ENCODE data around the gene DGCR2. TPM values are rescaled to one million over a fixed set of nuclear protein-coding genes. Genes with fewer than 3 reads are reported as not detected.
A peak's percentile ranks its signal among the peaks of the same experiment; 100 is the strongest.

The DGCR2 gene
- total RNA-seq, 1 donor, result 43.4 TPM

DNA sequence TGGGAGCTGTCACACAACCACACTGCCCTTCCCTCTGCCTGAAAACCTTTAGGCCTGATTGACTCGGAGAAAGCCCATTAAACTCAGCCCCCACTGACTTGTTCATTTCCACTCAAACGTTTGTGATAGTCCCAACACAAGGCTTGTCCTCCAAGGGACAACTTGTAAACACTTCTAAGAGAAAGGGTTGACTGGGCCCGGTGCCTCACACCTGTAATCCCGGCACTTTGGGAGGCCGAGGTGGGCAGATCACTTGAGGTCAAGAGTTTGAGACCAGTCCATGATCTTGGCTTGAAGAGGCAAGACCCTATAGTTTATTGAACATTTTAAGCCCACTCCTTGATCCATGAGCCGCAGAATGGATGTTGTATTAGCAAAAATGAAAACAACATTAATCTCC is 122.8 kb downstream of the DGCR2 start:
- Histone ChIP-seq H3K27ac (ENCODE audit: low read depth, low read length) (no peak overlapping the region), H3K27me3 (ENCODE audit: insufficient read depth, low read length) (peaks cover 36% of the 10 kb centered on the region), H4K20me1 (ENCODE audit: insufficient read depth, low read length) (no peaks in the 10 kb centered on the region), H3K79me2 (ENCODE audit: insufficient read depth, low read length) (no peaks in the 10 kb centered on the region), H3K4me1 (ENCODE audit: insufficient read depth, low read length) (no peaks in the 10 kb centered on the region), H3K4me3 (ENCODE audit: insufficient read depth, low read length) (no peak overlapping the region), H3K36me3 (ENCODE audit: insufficient read depth, low read length) (no peaks in the 10 kb centered on the region), H3K9me3 (ENCODE audit: low read depth, low read length) (no peaks in the 10 kb centered on the region), H3K4me2 (ENCODE audit: insufficient read depth, low read length) (no peak overlapping the region), H2AFZ (ENCODE audit: low read length) (no peak overlapping the region)
- peak; percentile 17 for DNase-seq (ENCODE audit: insufficient read length, low spot score, missing footprints)
- TF ChIP-seq CTCF (IDR thresholded peaks at IDR 0.05; ENCODE audit: extremely low read depth, low read depth, low read length), result no peak

DNA sequence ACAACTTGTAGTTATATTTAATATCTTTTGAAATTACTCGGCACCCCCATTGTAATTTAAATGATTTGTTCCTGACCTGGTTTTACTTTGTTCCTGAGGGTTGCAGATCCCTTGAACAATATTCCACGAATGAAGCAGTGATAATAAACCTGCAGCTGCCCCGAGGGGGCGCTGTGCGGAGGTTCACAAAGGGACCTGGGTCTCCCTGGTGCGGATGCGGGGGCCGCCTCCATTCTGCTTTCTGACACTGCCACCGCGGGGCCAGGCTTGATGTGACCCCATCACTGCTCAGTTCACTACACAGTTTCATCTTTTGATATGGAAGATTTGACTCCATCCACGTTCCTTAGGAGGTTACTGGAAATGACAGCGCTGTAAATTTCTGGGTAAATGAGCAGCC is 123.2 kb downstream of the DGCR2 start:
- peak; percentile 33 for TF ChIP-seq CTCF (IDR thresholded peaks at IDR 0.05; ENCODE audit: extremely low read depth, low read depth, low read length)
- peaks cover 34% of the 10 kb centered on the region for H3K27me3 ChIP-seq (ENCODE audit: insufficient read depth, low read length)
- no peak overlapping the region for H3K4me3 ChIP-seq (ENCODE audit: insufficient read depth, low read length)

DNA sequence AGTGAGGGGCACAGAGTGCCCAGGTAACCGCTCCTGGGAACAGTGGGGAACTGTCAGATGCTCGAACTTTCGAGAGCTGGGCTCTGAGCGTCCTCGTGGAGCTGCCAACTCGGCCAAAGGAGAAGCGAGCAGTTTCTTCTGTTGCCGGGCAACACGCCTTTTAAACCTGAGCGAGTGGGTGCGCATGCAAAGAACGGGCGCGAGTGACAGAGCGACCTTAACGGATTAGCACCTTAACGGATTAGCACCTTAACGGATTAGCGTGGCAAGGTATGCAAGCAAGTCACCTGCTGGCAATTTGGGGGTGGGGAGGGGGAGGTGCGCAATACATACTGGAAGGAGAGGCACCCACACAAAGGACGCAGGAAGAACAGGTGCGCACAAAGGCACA is 124.3 kb downstream of the DGCR2 start:
- Histone ChIP-seq H3K4me3 (ENCODE audit: insufficient read depth, low read length) (no peak overlapping the region), H4K20me1 (ENCODE audit: insufficient read depth, low read length) (no peaks in the 10 kb centered on the region), H3K4me2 (ENCODE audit: insufficient read depth, low read length) (no peak overlapping the region), H2AFZ (ENCODE audit: low read length) (no peak overlapping the region), H3K79me2 (ENCODE audit: insufficient read depth, low read length) (no peaks in the 10 kb centered on the region), H3K4me1 (ENCODE audit: insufficient read depth, low read length) (no peaks in the 10 kb centered on the region), H3K36me3 (ENCODE audit: insufficient read depth, low read length) (no peaks in the 10 kb centered on the region), H3K27ac (ENCODE audit: low read depth, low read length) (no peak overlapping the region), H3K27me3 (ENCODE audit: insufficient read depth, low read length) (peaks cover 31% of the 10 kb centered on the region), H3K9me3 (ENCODE audit: low read depth, low read length) (no peaks in the 10 kb centered on the region)
- TF ChIP-seq CTCF (IDR thresholded peaks at IDR 0.05; ENCODE audit: extremely low read depth, low read depth, low read length), result no peak
- DNase-seq (ENCODE audit: insufficient read length, low spot score, missing footprints), result no peak

More for the DNA sequence above, 123.2 kb downstream of the DGCR2 start:
- no peak overlapping the region for H2AFZ ChIP-seq (ENCODE audit: low read length)
- H4K20me1 ChIP-seq (ENCODE audit: insufficient read depth, low read length), result no peaks in the 10 kb centered on the region
- H3K4me1 ChIP-seq (ENCODE audit: insufficient read depth, low read length), result no peaks in the 10 kb centered on the region
- H3K36me3 ChIP-seq (ENCODE audit: insufficient read depth, low read length), result no peaks in the 10 kb centered on the region
- DNase-seq (ENCODE audit: insufficient read length, low spot score, missing footprints), result no peak
- no peaks in the 10 kb centered on the region for H3K79me2 ChIP-seq (ENCODE audit: insufficient read depth, low read length)
- H3K4me2 ChIP-seq (ENCODE audit: insufficient read depth, low read length), result no peak overlapping the region
- no peaks in the 10 kb centered on the region for H3K9me3 ChIP-seq (ENCODE audit: low read depth, low read length)
- H3K27ac ChIP-seq (ENCODE audit: low read depth, low read length), result no peak overlapping the region

- Histone ChIP-seq H3K27me3 (ENCODE audit: insufficient read depth, low read length) (peaks cover 30% of the 10 kb centered on the region), H2AFZ (ENCODE audit: low read length) (no peak overlapping the region), H4K20me1 (ENCODE audit: insufficient read depth, low read length) (no peaks in the 10 kb centered on the region), H3K9me3 (ENCODE audit: low read depth, low read length) (no peaks in the 10 kb centered on the region), H3K4me3 (ENCODE audit: insufficient read depth, low read length) (no peak overlapping the region), H3K79me2 (ENCODE audit: insufficient read depth, low read length) (no peaks in the 10 kb centered on the region), H3K4me1 (ENCODE audit: insufficient read depth, low read length) (no peaks in the 10 kb centered on the region), H3K36me3 (ENCODE audit: insufficient read depth, low read length) (no peaks in the 10 kb centered on the region), H3K27ac (ENCODE audit: low read depth, low read length) (no peak overlapping the region), H3K4me2 (ENCODE audit: insufficient read depth, low read length) (no peak overlapping the region)
- DNase-seq (ENCODE audit: insufficient read length, low spot score, missing footprints), result no peak
- no peak for TF ChIP-seq CTCF (IDR thresholded peaks at IDR 0.05; ENCODE audit: extremely low read depth, low read depth, low read length)
Measured at GRCh38 chr22:18997306-18997924, 124.8 kb downstream of the DGCR2 start.
